CD14-positive monocyte (primary cell): ENCODE data around the gene CFAP410. TPM values are rescaled to one million over a fixed set of nuclear protein-coding genes. Genes with fewer than 3 reads are reported as not detected.
A peak's percentile ranks its signal among the peaks of the same experiment; 100 is the strongest.

ENCODE experiments used
- DNase-seq, 3 donors: peaks; one replicate each; pipeline ENCODE4 v3.0.0-alpha.2; 2011 to 2022
- H2AFZ ChIP-seq: 2 replicates; pipeline ENCODE4 v1.6.0; 2012; ENCODE audit warnings: mild to moderate bottlenecking, low read depth, low read length, inconsistent platforms; ENCODE audit not compliant: insufficient read depth, poor library complexity, severe bottlenecking
- H3K27ac ChIP-seq, 2 donors: 1 replicate in 1 of 2; 2 replicates in 1 of 2; pipeline ENCODE4 v1.5.1; 2012 to 2013; ENCODE audit warnings: low read length in 2 of 2, control low read depth in 1 of 2, inconsistent platforms in 1 of 2, low read depth in 1 of 2, mild to moderate bottlenecking in 1 of 2
- H3K27me3 ChIP-seq, 2 donors: one replicate each; pipeline versions ENCODE4 v1.6.0 to v1.6.1; 2011 to 2013; ENCODE audit warnings: low read length in 2 of 2; ENCODE audit not compliant: control insufficient read depth in 2 of 2, insufficient read depth in 2 of 2
- H3K36me3 ChIP-seq, 2 donors: replicated peaks in 1 of 2; 1 replicate in 1 of 2; 2 replicates in 1 of 2; pipeline versions ENCODE4 v1.5.1 to v1.6.1; 2012 to 2013; ENCODE audit warnings: low read length in 2 of 2, control low read depth in 1 of 2, inconsistent platforms in 1 of 2, mild to moderate bottlenecking in 1 of 2; ENCODE audit not compliant: insufficient read depth in 2 of 2, control insufficient read depth in 1 of 2
- H3K4me1 ChIP-seq, 2 donors: 1 replicate in 1 of 2; 2 replicates in 1 of 2; pipeline versions ENCODE4 v1.5.1 to v1.6.1; 2012 to 2013; ENCODE audit warnings: low read length in 2 of 2, control low read depth in 1 of 2, inconsistent platforms in 1 of 2, mild to moderate bottlenecking in 1 of 2, moderate library complexity in 1 of 2; ENCODE audit not compliant: insufficient read depth in 2 of 2, control insufficient read depth in 1 of 2
- H3K4me2 ChIP-seq: replicated peaks from 2 replicates; pipeline ENCODE3; 2012; ENCODE audit warnings: low read length, moderate library complexity, mild to moderate bottlenecking; ENCODE audit not compliant: poor library complexity, severe bottlenecking; ENCODE audit errors: extremely low read depth
- H3K4me3 ChIP-seq, 3 experiments: fragments of 200-600 bp in 1 of 3; sonication (generic) in 1 of 3; replicated peaks in 1 of 3; 1 replicate in 2 of 3; 2 replicates in 1 of 3; pipeline ENCODE4 v1.5.1; 2011 to 2013; ENCODE audit warnings: low read length in 3 of 3, mild to moderate bottlenecking in 3 of 3, control low read depth in 2 of 3, low read depth in 2 of 3, inconsistent platforms in 1 of 3, moderate library complexity in 1 of 3
- H3K79me2 ChIP-seq: 2 replicates; pipeline ENCODE4 v1.6.0; 2012; ENCODE audit warnings: mild to moderate bottlenecking, control low read depth, inconsistent platforms, low read length, moderate library complexity; ENCODE audit not compliant: insufficient read depth
- H3K9ac ChIP-seq: 2 replicates; pipeline ENCODE4 v1.6.0; 2017; ENCODE audit warnings: low read length, mild to moderate bottlenecking; ENCODE audit not compliant: insufficient read depth, poor library complexity, severe bottlenecking
- H3K9me3 ChIP-seq, 2 donors: replicated peaks in 1 of 2; 1 replicate in 1 of 2; 2 replicates in 1 of 2; pipeline versions ENCODE4 v1.5.1 to v1.6.1; 2012 to 2013; ENCODE audit warnings: low read length in 2 of 2, control low read depth in 1 of 2; ENCODE audit not compliant: control insufficient read depth in 1 of 2, insufficient read depth in 1 of 2
- H4K20me1 ChIP-seq: 2 replicates; pipeline ENCODE4 v1.6.0; 2012; ENCODE audit warnings: mild to moderate bottlenecking, low read length, control low read depth, moderate library complexity; ENCODE audit not compliant: insufficient read depth
- H3K27ac Mint-ChIP-seq, 7 donors: one replicate each; pipeline ENCODE4 v1.8.0; 2020; ENCODE audit warnings: mild to moderate bottlenecking in 7 of 7, mixed read lengths in 7 of 7, moderate library complexity in 6 of 7, inconsistent platforms in 2 of 7
- H3K27me3 Mint-ChIP-seq, 3 donors: one replicate each; pipeline ENCODE4 v1.8.0; 2021 to 2022; ENCODE audit warnings: low read depth in 3 of 3, mild to moderate bottlenecking in 3 of 3, mixed read lengths in 3 of 3, moderate library complexity in 3 of 3, inconsistent platforms in 1 of 3
- H3K36me3 Mint-ChIP-seq, 2 donors: one replicate each; pipeline ENCODE4 v1.8.0; 2020; ENCODE audit warnings: mixed read lengths in 2 of 2, inconsistent platforms in 1 of 2, mild to moderate bottlenecking in 1 of 2
- H3K4me1 Mint-ChIP-seq: one replicate; pipeline ENCODE4 v1.8.0; 2020; ENCODE audit warnings: mild to moderate bottlenecking, mixed read lengths
- H3K4me3 Mint-ChIP-seq, 2 donors: one replicate each; pipeline ENCODE4 v1.8.0; 2020; ENCODE audit warnings: mild to moderate bottlenecking in 2 of 2, mixed read lengths in 2 of 2, moderate library complexity in 1 of 2
- H3K9me3 Mint-ChIP-seq, 7 donors: one replicate each; pipeline ENCODE4 v1.8.0; 2020 to 2022; ENCODE audit warnings: mixed read lengths in 7 of 7, mild to moderate bottlenecking in 6 of 7, moderate library complexity in 6 of 7, inconsistent platforms in 2 of 7
- WGBS: methylation state at CpG from one replicate; pipeline ENCODE4 v1.1.5; 2013; ENCODE audit warnings: missing lambda C conversion rate; ENCODE audit not compliant: insufficient coverage; 5-methylcytosine and 5-hydroxymethylcytosine counted together
- intact Hi-C, 2 donors: fragments of 100-400 bp; cut with micrococcal nuclease; formaldehyde crosslinking; loops; one replicate each; pipeline versions ENCODE4 v1.15.0 to v1.15.1; 2023
- polyA plus RNA-seq, 3 donors: library from polyadenylated mRNA; depleted of rRNA in 1 of 3; unstranded in 2 of 3; stranded (reverse) in 1 of 3; fragments of 300-500 nt in 2 of 3; fragments of >200 nt in 1 of 3; fragmentation: Illumina TruSeq in 2 of 3; gene quantifications; 1 replicate in 2 of 3; 2 replicates in 1 of 3; pipeline ENCODE4 v1.2.3, GENCODE V29; 2012 to 2021
- TF ChIP-seq, protein P1 (sequence below): fragments of 200-600 bp; IDR thresholded peaks from one replicate; pipeline ENCODE4 v1.8.0; 2022; ENCODE audit warnings: antibody characterized with exemption, mild to moderate bottlenecking

CFAP410 gene
- polyA plus RNA-seq, 3 donors, result 14.8 to 23.5 (median 17.3) TPM

DNA sequence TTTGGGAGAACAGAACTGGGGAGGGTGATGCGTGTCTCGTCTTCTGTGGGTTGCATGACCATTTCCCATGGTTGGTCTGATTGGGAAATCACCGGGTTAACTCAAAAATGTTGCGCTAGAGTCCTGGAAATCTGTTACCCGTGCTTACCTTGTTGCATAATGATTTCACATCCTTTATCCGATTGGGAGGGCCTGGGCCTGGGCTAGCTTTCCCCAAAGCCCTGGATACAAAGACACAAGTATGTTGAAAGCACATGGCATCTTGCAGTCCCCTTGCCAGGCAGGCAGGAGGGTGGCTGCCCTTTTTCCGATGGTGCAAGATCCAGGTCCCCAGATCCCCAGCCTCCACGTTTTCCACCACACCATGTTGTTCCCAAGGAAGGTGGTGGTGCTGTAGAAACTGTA, 14.8 kb upstream of the CFAP410 start:
- no peaks in the 10 kb centered on the region for H4K20me1 ChIP-seq
- Mint-ChIP-seq H3K4me1 (peaks cover 71% of the 10 kb centered on the region), H3K9me3 (peaks cover 0 to 17% (median 0%) of the 10 kb centered on the region in 7 donors), H3K4me3 (peak overlapping the region; percentile 83 to 91), H3K27me3 (peaks cover 9 to 23% (median 16%) of the 10 kb centered on the region in 3 donors), H3K36me3 (peaks cover 34 to 42% of the 10 kb centered on the region in 2 donors), H3K27ac (peak overlapping the region; percentile 91 to 99 (median 98))
- H3K9ac ChIP-seq, result peak overlapping the region; percentile 82
- TF ChIP-seq, protein P1, sequence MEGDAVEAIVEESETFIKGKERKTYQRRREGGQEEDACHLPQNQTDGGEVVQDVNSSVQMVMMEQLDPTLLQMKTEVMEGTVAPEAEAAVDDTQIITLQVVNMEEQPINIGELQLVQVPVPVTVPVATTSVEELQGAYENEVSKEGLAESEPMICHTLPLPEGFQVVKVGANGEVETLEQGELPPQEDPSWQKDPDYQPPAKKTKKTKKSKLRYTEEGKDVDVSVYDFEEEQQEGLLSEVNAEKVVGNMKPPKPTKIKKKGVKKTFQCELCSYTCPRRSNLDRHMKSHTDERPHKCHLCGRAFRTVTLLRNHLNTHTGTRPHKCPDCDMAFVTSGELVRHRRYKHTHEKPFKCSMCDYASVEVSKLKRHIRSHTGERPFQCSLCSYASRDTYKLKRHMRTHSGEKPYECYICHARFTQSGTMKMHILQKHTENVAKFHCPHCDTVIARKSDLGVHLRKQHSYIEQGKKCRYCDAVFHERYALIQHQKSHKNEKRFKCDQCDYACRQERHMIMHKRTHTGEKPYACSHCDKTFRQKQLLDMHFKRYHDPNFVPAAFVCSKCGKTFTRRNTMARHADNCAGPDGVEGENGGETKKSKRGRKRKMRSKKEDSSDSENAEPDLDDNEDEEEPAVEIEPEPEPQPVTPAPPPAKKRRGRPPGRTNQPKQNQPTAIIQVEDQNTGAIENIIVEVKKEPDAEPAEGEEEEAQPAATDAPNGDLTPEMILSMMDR, result no peak
- peaks cover 57% of the 10 kb centered on the region for H3K79me2 ChIP-seq
- H3K4me1 ChIP-seq, result peaks cover 75 to 96% of the 10 kb centered on the region in 2 donors
- peak overlapping the region; percentile 65 for H2AFZ ChIP-seq
- H3K27ac ChIP-seq, result peak overlapping the region; percentile 97 to 99
- no peaks in the 10 kb centered on the region for H3K9me3 ChIP-seq
- WGBS, result 10% methylated on average over 6 of the region's 8 CpGs
- DNase-seq, result peak; percentile 83 to 91 (median 91)
- H3K4me3 ChIP-seq, result peak overlapping the region; percentile 23 to 77 (median 45)
- H3K27me3 ChIP-seq, result peaks cover 3 to 8% of the 10 kb centered on the region in 2 donors
- peaks cover 24 to 30% of the 10 kb centered on the region in 2 donors for H3K36me3 ChIP-seq
- peak overlapping the region; percentile 83 for H3K4me2 ChIP-seq
- intact Hi-C loops, result loop anchor here in 1 of 2 donors (2.0 to 5.0 kb wide), 2 partner anchors 13 to 1198 kb away; no protein-coding TSS in a partner anchor

DNA sequence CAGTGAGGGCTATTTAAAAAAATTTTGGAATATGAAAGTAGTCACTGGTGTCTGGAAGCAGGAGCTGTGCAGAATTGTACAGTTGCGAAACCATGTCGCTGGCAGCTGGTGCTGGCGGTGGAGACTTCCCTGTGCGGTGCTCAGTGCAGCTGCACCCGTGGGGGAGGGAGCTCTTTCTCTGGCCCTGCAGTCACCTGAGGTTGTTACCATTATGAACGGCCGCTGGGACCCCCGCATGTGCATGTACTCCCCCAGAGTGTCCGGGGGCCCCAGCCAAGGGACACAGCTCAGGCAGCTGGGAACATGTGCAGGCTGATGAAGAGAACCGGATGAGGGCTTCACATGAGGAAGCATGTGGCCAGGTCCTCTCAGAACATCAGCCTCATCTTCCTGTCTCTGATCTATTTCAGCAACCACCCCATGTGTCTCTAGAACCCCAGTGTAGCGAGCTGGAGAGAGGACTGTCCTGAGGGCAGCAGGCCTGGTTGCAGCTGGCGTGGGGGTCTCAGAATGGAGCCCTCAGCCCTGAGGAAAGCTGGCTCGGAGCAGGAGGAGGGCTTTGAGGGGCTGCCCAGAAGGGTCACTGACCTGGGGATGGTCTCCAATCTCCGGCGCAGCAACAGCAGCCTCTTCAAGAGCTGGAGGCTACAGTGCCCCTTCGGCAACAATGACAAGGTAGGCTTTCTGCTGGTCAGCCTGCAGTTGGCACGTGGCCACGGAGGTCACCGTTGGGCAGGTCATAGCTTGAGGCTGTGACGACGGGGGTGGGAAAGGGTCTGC, 14.2 kb upstream of the CFAP410 start, which contains the start of gene TRPM2:
TRPM2 (plus strand) TSS at position 431 of the 780 bp plus-strand sequence; CDS start at position 511, 80 bp downstream.
- Histone ChIP-seq H3K4me3 (peak within 1 kb of the TSS; percentile 23 to 77 (median 45)), H3K4me2 (peak within 1 kb of the TSS; percentile 83), H3K79me2 (peaks cover 53% of the 10 kb centered on the region), H3K4me1 (peaks cover 70 to 90% of the 10 kb centered on the region in 2 donors), H4K20me1 (no peaks in the 10 kb centered on the region), H3K27ac (peak within 1 kb of the TSS; percentile 97 to 99), H3K27me3 (peaks cover 4 to 15% of the 10 kb centered on the region in 2 donors), H3K9ac (peak within 1 kb of the TSS; percentile 82), H2AFZ (peak within 1 kb of the TSS; percentile 65), H3K9me3 (no peaks in the 10 kb centered on the region), H3K36me3 (peaks cover 22 to 24% of the 10 kb centered on the region in 2 donors)
- peaks cover 30 to 36% of the 10 kb centered on the region in 2 donors for H3K36me3 Mint-ChIP-seq
- peaks cover 0 to 17% (median 0%) of the 10 kb centered on the region in 7 donors for H3K9me3 Mint-ChIP-seq
- DNase-seq, result peak; percentile 79 to 88 (median 85)
- intact Hi-C loops, result loop anchor here in 1 of 2 donors (5.0 kb wide), 1 partner anchor 1199 kb away; no protein-coding TSS in a partner anchor
- peak within 1 kb of the TSS; percentile 91 to 99 (median 98) for H3K27ac Mint-ChIP-seq
- WGBS, result 3% methylated on average over 20 of the region's 21 CpGs
- H3K4me1 Mint-ChIP-seq, result peaks cover 68% of the 10 kb centered on the region
- peaks cover 15 to 29% (median 22%) of the 10 kb centered on the region in 3 donors for H3K27me3 Mint-ChIP-seq
- TF ChIP-seq, protein P1, result no peak
- H3K4me3 Mint-ChIP-seq, result peak within 1 kb of the TSS; percentile 83 to 91
